Keratinocyte (primary cell): Measurements from ENCODE around the gene FMNL2. TPM values are rescaled to one million over a fixed set of nuclear protein-coding genes. Genes with fewer than 3 reads are reported as not detected.

Experiments
- DNase-seq: peaks from one replicate; pipeline ENCODE4 v3.0.0-alpha.2; 2011; ENCODE audit warnings: low read depth, missing footprints, low spot score
- FAIRE-seq: peaks from 2 replicates; lab custom pipeline; 2011; peaks lifted over from hg19 to GRCh38; lab: Jason Lieb, UNC
- H2AFZ ChIP-seq: 2 replicates; pipeline ENCODE4 v1.6.0; 2012; ENCODE audit warnings: low read length, control low read depth, inconsistent platforms; ENCODE audit not compliant: control insufficient read depth
- H3K27ac ChIP-seq: 2 replicates; pipeline ENCODE4 v1.5.1; 2011; ENCODE audit warnings: low read length; ENCODE audit not compliant: control insufficient read depth, insufficient read depth
- H3K27me3 ChIP-seq: 3 replicates; pipeline ENCODE4 v1.6.0; 2011; ENCODE audit warnings: low read length; ENCODE audit not compliant: control insufficient read depth, insufficient read depth; ENCODE audit errors: extremely low read depth
- H3K36me3 ChIP-seq, 2 experiments: 2 replicates in 1 of 2; 3 replicates in 1 of 2; pipeline ENCODE4 v1.5.1; 2011; ENCODE audit warnings: low read length in 2 of 2, mild to moderate bottlenecking in 1 of 2; ENCODE audit not compliant: control insufficient read depth in 2 of 2, insufficient read depth in 2 of 2; ENCODE audit errors: extremely low read depth in 1 of 2
- H3K4me1 ChIP-seq: 3 replicates; pipeline ENCODE4 v1.5.1; 2011; ENCODE audit warnings: low read length; ENCODE audit not compliant: control insufficient read depth, insufficient read depth; ENCODE audit errors: extremely low read depth
- H3K4me2 ChIP-seq: 3 replicates; pipeline ENCODE4 v1.6.0; 2011; ENCODE audit warnings: low read depth, low read length; ENCODE audit not compliant: control insufficient read depth, insufficient read depth; ENCODE audit errors: extremely low read depth
- H3K4me3 ChIP-seq, 3 experiments: fragments of 200-600 bp in 1 of 3; sonication (generic) in 1 of 3; 2 replicates in 2 of 3; 3 replicates in 1 of 3; pipeline ENCODE4 v1.5.1; 2011 to 2016; ENCODE audit warnings: low read length in 3 of 3, mild to moderate bottlenecking in 3 of 3, control low read depth in 2 of 3, inconsistent platforms in 1 of 3, low read depth in 1 of 3, mixed read lengths in 1 of 3, mixed run types in 1 of 3, moderate library complexity in 1 of 3; ENCODE audit not compliant: control insufficient read depth in 2 of 3, insufficient read depth in 2 of 3; ENCODE audit errors: extremely low read depth in 1 of 3
- H3K79me2 ChIP-seq: 2 replicates; pipeline ENCODE4 v1.6.0; 2012; ENCODE audit warnings: low read length; ENCODE audit not compliant: control insufficient read depth, insufficient read depth
- H3K9ac ChIP-seq: 3 replicates; pipeline ENCODE4 v1.6.0; 2011; ENCODE audit warnings: low read length; ENCODE audit not compliant: control insufficient read depth, insufficient read depth; ENCODE audit errors: extremely low read depth
- H3K9me1 ChIP-seq: 3 replicates; pipeline ENCODE4 v1.6.0; 2011; ENCODE audit warnings: low read length; ENCODE audit not compliant: control insufficient read depth, insufficient read depth; ENCODE audit errors: extremely low read depth
- H3K9me3 ChIP-seq: 2 replicates; pipeline ENCODE4 v1.5.1; 2012; ENCODE audit warnings: low read depth, low read length; ENCODE audit not compliant: control insufficient read depth
- H4K20me1 ChIP-seq: 3 replicates; pipeline ENCODE4 v1.6.0; 2011; ENCODE audit warnings: low read length; ENCODE audit not compliant: control insufficient read depth, insufficient read depth; ENCODE audit errors: extremely low read depth
- EZH2 ChIP-seq: IDR thresholded peaks from one replicate; pipeline ENCODE4 v1.6.1; 2012; ENCODE audit warnings: inconsistent platforms, mild to moderate bottlenecking, low read length, moderate library complexity
- dilution Hi-C: fragments of 300-500 bp; cut with MboI; formaldehyde crosslinking; loops from one replicate; pipeline ENCODE4 v1.7.0; 2020; ENCODE audit warnings: low sequenced_read_pairs; ENCODE audit not compliant: extremely low pct_ligation_motif_present
- polyA plus RNA-seq, 5 experiments: library from polyadenylated mRNA; depleted of rRNA in 3 of 5; stranded (reverse) in 3 of 5; stranded (forward) in 1 of 5; unstranded in 1 of 5; fragments of >200 nt; gene quantifications; 1 replicate in 1 of 5; 2 replicates in 3 of 5; 3 replicates in 1 of 5; pipeline versions ENCODE4 v1.2.1 to v1.2.3, GENCODE V29; 2011 to 2012; ENCODE audit warnings: missing spikeins in 2 of 5, low read depth in 1 of 5, low replicate concordance in 1 of 5
- TF ChIP-seq, protein P1 (sequence below), 3 experiments: IDR thresholded peaks in 1 of 3; conservative IDR thresholded peaks in 1 of 3; optimal IDR thresholded peaks in 1 of 3; 2 replicates in 2 of 3; 3 replicates in 1 of 3; pipeline versions ENCODE3 to v1.5.1; 2011; ENCODE audit warnings: low read length in 3 of 3, mild to moderate bottlenecking in 3 of 3, moderate library complexity in 2 of 3, control low read depth in 1 of 3, inconsistent platforms in 1 of 3; ENCODE audit not compliant: insufficient read depth in 2 of 3; ENCODE audit errors: extremely low read depth in 1 of 3

The FMNL2 gene
- polyA plus RNA-seq, 1 donor (not counting 4 experiments of a cell fraction or from before 2014, with no cell fraction given): 62.7 TPM

DNA sequence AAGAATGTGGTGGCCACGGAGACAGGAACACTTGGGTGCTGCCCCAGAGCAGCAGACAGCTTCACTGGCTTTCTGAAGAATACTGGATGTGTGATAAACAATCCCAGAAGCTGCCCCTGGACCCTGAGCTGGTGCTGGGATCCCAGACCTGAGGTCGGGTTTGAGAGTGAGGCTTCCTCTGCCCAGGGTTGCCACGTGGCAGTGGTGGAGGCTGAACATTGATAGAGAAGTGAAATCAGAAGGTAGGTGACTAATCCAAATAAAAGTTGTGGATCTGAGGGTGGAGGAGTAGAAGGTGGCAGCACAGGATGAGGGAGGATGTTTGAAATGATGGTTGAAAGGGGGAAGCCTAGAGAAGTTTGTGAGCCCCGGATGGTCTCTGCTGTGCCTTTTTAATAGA, 64.0 kb downstream of the FMNL2 start:
- DNase-seq (no peak), FAIRE-seq (no peak)
- Histone ChIP-seq H3K27ac (no peak overlapping the region), H3K27me3 (no peaks in the 10 kb centered on the region), H3K79me2 (peaks cover 95% of the 10 kb centered on the region), H2AFZ (no peak overlapping the region), H3K9me3 (no peaks in the 10 kb centered on the region), H3K9me1 (peaks cover 6% of the 10 kb centered on the region), H3K9ac (no peak overlapping the region), H3K4me3 (no peak overlapping the region), H3K4me2 (no peak overlapping the region), H4K20me1 (peaks cover 31% of the 10 kb centered on the region), H3K36me3 (no peaks in the 10 kb centered on the region), H3K4me1 (peaks cover 17% of the 10 kb centered on the region)
- dilution Hi-C loops: no loop called here
- TF ChIP-seq, protein P1, sequence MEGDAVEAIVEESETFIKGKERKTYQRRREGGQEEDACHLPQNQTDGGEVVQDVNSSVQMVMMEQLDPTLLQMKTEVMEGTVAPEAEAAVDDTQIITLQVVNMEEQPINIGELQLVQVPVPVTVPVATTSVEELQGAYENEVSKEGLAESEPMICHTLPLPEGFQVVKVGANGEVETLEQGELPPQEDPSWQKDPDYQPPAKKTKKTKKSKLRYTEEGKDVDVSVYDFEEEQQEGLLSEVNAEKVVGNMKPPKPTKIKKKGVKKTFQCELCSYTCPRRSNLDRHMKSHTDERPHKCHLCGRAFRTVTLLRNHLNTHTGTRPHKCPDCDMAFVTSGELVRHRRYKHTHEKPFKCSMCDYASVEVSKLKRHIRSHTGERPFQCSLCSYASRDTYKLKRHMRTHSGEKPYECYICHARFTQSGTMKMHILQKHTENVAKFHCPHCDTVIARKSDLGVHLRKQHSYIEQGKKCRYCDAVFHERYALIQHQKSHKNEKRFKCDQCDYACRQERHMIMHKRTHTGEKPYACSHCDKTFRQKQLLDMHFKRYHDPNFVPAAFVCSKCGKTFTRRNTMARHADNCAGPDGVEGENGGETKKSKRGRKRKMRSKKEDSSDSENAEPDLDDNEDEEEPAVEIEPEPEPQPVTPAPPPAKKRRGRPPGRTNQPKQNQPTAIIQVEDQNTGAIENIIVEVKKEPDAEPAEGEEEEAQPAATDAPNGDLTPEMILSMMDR (optimal IDR thresholded peaks at IDR 0.05 in 1 of 3, IDR thresholded peaks at IDR 0.05 in 1 of 3, conservative IDR thresholded peaks at IDR 0.05 in 1 of 3; ENCODE audit: extremely low read depth in 1 of 3, insufficient read depth in 2 of 3, low read length in 3 of 3): no peak
- no peak for TF ChIP-seq EZH2

DNA sequence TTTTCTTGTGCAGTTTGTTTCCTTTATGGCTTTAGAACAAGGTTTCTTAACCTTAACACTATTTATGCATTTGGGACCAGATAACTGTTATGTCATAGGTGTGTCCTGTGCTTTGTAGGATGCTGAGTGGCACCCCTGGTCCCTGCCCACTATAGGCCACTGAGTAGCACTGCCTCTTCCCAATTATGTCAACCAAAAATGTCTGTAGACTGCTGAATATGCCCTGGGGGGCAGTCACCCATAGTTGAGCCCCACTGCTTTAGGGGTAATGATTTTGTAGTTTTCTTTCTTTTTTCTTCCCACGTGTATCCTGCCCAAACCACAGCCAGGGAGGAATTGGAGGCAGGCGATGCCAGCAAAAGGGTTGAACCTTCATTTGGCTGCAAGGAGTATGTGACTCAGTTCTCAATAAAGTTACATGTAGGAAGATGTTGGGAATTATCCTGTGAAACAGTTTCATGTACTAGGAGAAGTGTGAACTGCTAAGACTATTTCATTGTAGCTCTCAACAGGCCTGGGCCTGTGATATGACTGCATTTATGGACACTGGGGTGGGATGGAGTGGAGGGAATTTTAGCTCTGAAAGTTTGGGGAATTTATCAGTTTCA, 65.7 kb downstream of the FMNL2 start:
- Histone ChIP-seq H3K4me3 (no peak overlapping the region), H3K79me2 (peaks cover 97% of the 10 kb centered on the region), H3K4me2 (peak overlapping the region; percentile 49), H3K9me1 (peaks cover 6% of the 10 kb centered on the region), H3K4me1 (peaks cover 30% of the 10 kb centered on the region), H3K9me3 (no peaks in the 10 kb centered on the region), H4K20me1 (peaks cover 27% of the 10 kb centered on the region), H3K9ac (no peak overlapping the region), H3K27me3 (no peaks in the 10 kb centered on the region), H3K36me3 (no peaks in the 10 kb centered on the region), H3K27ac (no peak overlapping the region), H2AFZ (no peak overlapping the region)
- FAIRE-seq: peak; percentile 76
- dilution Hi-C loops: no loop called here
- no peak for TF ChIP-seq EZH2
- TF ChIP-seq, protein P1 (optimal IDR thresholded peaks at IDR 0.05 in 1 of 3, IDR thresholded peaks at IDR 0.05 in 1 of 3, conservative IDR thresholded peaks at IDR 0.05 in 1 of 3; ENCODE audit: extremely low read depth in 1 of 3, insufficient read depth in 2 of 3, low read length in 3 of 3): no peak
- no peak for DNase-seq
